Transverse colon (tissue), 4 donors: Measurements from ENCODE around the gene RCBTB1. TPM values are rescaled to one million over a fixed set of nuclear protein-coding genes. Genes with fewer than 3 reads are reported as not detected.
A peak's percentile ranks its signal among the peaks of the same experiment; 100 is the strongest.
"Not testable (repeated sequence)": the region's sequence is repeated elsewhere in the genome, so short reads cannot be mapped to it uniquely, and the experiment has no call there.

Experiments
- DNase-seq: peaks from one replicate; pipeline ENCODE4 v3.0.0-alpha.2; 2019
- H3K27ac ChIP-seq, 4 donors: fragments of 200-600 bp; sonication (generic); 2 replicates each; pipeline ENCODE4 v1.5.1; 2016 to 2018; ENCODE audit warnings: inconsistent platforms in 4 of 4
- H3K27me3 ChIP-seq: fragments of 200-600 bp; sonication (generic); 2 replicates; pipeline ENCODE4 v1.5.1; 2017; ENCODE audit warnings: inconsistent platforms
- H3K36me3 ChIP-seq, 4 donors: fragments of 200-600 bp; sonication (generic); 2 replicates each; pipeline ENCODE4 v1.5.1; 2017 to 2019; ENCODE audit warnings: inconsistent platforms in 4 of 4
- H3K4me1 ChIP-seq, 4 donors: fragments of 200-600 bp; sonication (generic); 2 replicates each; pipeline ENCODE4 v1.5.1; 2017 to 2020; ENCODE audit warnings: inconsistent platforms in 4 of 4
- H3K4me3 ChIP-seq, 4 donors: fragments of 200-600 bp; sonication (generic); 1 replicate in 1 of 4; 2 replicates in 3 of 4; pipeline versions ENCODE4 v1.5.1 to v1.6.1; 2017 to 2019; ENCODE audit warnings: inconsistent platforms in 4 of 4
- H3K9me3 ChIP-seq, 2 donors: fragments of 200-600 bp; sonication (generic); 2 replicates each; pipeline ENCODE4 v1.5.1; 2017 to 2019; ENCODE audit warnings: inconsistent platforms in 2 of 2
- CTCF ChIP-seq, 5 experiments: fragments of 200-600 bp in 3 of 5; fragments of 450-650 bp in 2 of 5; sonication (generic) in 3 of 5; IDR thresholded peaks; 1 replicate in 2 of 5; 2 replicates in 3 of 5; pipeline ENCODE4 v1.5.1; 2016 to 2017; ENCODE audit warnings: antibody characterized with exemption in 5 of 5, inconsistent platforms in 3 of 5, mild to moderate bottlenecking in 2 of 5, moderate library complexity in 1 of 5
- EP300 ChIP-seq: sonication (generic); formaldehyde crosslinking; IDR thresholded peaks from one replicate; pipeline ENCODE4 v1.6.1; 2017; ENCODE audit warnings: antibody characterized with exemption, low read depth
- POLR2A ChIP-seq: fragments of 450-650 bp; IDR thresholded peaks from one replicate; pipeline ENCODE4 v1.6.1; 2016; ENCODE audit warnings: antibody characterized with exemption, mild to moderate bottlenecking, moderate library complexity
- POLR2AphosphoS5 ChIP-seq, 3 donors: sonication (generic); formaldehyde crosslinking; IDR thresholded peaks; one replicate each; pipeline ENCODE4 v1.6.1; 2016; ENCODE audit warnings: antibody characterized with exemption in 3 of 3
- WGBS, 2 donors: methylation state at CpG; one replicate each; pipeline ENCODE4 v1.1.5; 2018; ENCODE audit warnings: low coverage in 1 of 2; 5-methylcytosine and 5-hydroxymethylcytosine counted together
- in situ Hi-C, 4 donors: fragments of 200-750 bp; cut with MboI; loops; one replicate each; pipeline versions ENCODE4 v1.15.0 to v1.15.1; 2017; ENCODE audit warnings: low sequenced_read_pairs in 3 of 4, low pct_ligation_motif_present in 1 of 4, low pct_unique_long_range_greater_than_20kb in 1 of 4
- intact Hi-C: fragments of 100-400 bp; cut with DNase I; formaldehyde crosslinking; loops from one replicate; pipeline ENCODE4 v1.15.1; 2023; ENCODE audit warnings: low total_unique reads
- total RNA-seq, 4 donors: library from RNA; depleted of rRNA; stranded (reverse); fragments of >200 nt; gene quantifications; one replicate each; pipeline ENCODE4 v1.1.0, GENCODE V29; 2016

Gene RCBTB1
- total RNA-seq, 4 donors from 2014 or later, result 4.9 to 10.4 (median 7.7) TPM

- Histone ChIP-seq H3K4me3 (no peak overlapping the region), H3K4me1 (peaks cover 0 to 13% (median 0%) of the 10 kb centered on the region in 4 donors), H3K9me3 (no peaks in the 10 kb centered on the region), H3K27ac (no peak overlapping the region), H3K27me3 (no peaks in the 10 kb centered on the region), H3K36me3 (no peaks in the 10 kb centered on the region)
- intact Hi-C loops, result loop anchor here (10.0 kb wide), 1 partner anchor 304 kb away; no protein-coding TSS in a partner anchor
- no peak for TF ChIP-seq POLR2A
- no peak for TF ChIP-seq POLR2AphosphoS5 (IDR thresholded peaks at IDR 0.05)
- no peak for TF ChIP-seq EP300
- no peak for TF ChIP-seq CTCF (IDR thresholded peaks at IDR 0.05)
- in situ Hi-C loops, result loop anchor here (5.0 to 25.0 kb wide), 4 partner anchors 304 to 321 kb away; no protein-coding TSS in a partner anchor
- DNase-seq, result no peak
- 71 to 74% methylated on average over 1 of the region's 1 CpG for WGBS, 2 donors
These were observed 23.4 kb upstream of the RCBTB1 start for GRCh38 chr13:49608651-49609331.

GRCh38 chr13:49607761-49608160, 22.4 kb upstream of the RCBTB1 start:
- no peaks in the 10 kb centered on the region for H3K9me3 ChIP-seq
- H3K4me3 ChIP-seq, result no peak overlapping the region
- intact Hi-C loops, result loop anchor here (10.0 kb wide), 1 partner anchor 303 kb away; no protein-coding TSS in a partner anchor
- no peaks in the 10 kb centered on the region for H3K36me3 ChIP-seq
- H3K27me3 ChIP-seq, result no peaks in the 10 kb centered on the region
- peaks cover 0 to 14% (median 0%) of the 10 kb centered on the region in 4 donors for H3K4me1 ChIP-seq
- in situ Hi-C loops, result loop anchor here (5.0 to 25.0 kb wide), 4 partner anchors 303 to 320 kb away; no protein-coding TSS in a partner anchor
- no peak for DNase-seq
- TF ChIP-seq POLR2A (no peak), EP300 (no peak), CTCF (IDR thresholded peaks at IDR 0.05) (no peak), POLR2AphosphoS5 (IDR thresholded peaks at IDR 0.05) (no peak)
- no peak overlapping the region for H3K27ac ChIP-seq
- WGBS, 2 donors, result 54 to 57% methylated on average over 5 of the region's 5 CpGs

GRCh38 chr13:49606747-49607648, 21.6 kb upstream of the RCBTB1 start:
- Histone ChIP-seq H3K9me3 (no peaks in the 10 kb centered on the region), H3K4me1 (peaks cover 0 to 14% (median 0%) of the 10 kb centered on the region in 4 donors), H3K4me3 (peak overlapping the region in 3 of 4 donors; percentile 13 to 43 (median 19)), H3K36me3 (no peaks in the 10 kb centered on the region), H3K27me3 (no peaks in the 10 kb centered on the region), H3K27ac (no peak overlapping the region)
- DNase-seq, result peak; percentile 88
- intact Hi-C loops (loop anchor here (10.0 kb wide), 1 partner anchor 302 kb away; no protein-coding TSS in a partner anchor), in situ Hi-C loops (loop anchor here (5.0 to 25.0 kb wide), 4 partner anchors 302 to 320 kb away; no protein-coding TSS in a partner anchor)
- TF ChIP-seq POLR2A (no peak), CTCF (IDR thresholded peaks at IDR 0.05) (peak; percentile 64 to 82 (median 68)), POLR2AphosphoS5 (IDR thresholded peaks at IDR 0.05) (no peak), EP300 (no peak)
- WGBS, 2 donors, result 26 to 32% methylated on average over 15 of the region's 15 CpGs

- intact Hi-C loops (loop anchor here (10.0 kb wide), 1 partner anchor 300 kb away; no protein-coding TSS in a partner anchor), in situ Hi-C loops (loop anchor here in 3 of 4 donors (10.0 to 25.0 kb wide), 3 partner anchors 300 to 317 kb away; no protein-coding TSS in a partner anchor)
- H3K4me3 ChIP-seq, result no peak overlapping the region
- TF ChIP-seq CTCF (IDR thresholded peaks at IDR 0.05) (no peak), EP300 (no peak), POLR2A (no peak), POLR2AphosphoS5 (IDR thresholded peaks at IDR 0.05) (no peak)
- 17 to 40% methylated on average over 1 to 5 of the region's 5 CpGs for WGBS, 2 donors
- no peak for DNase-seq
- no peak overlapping the region for H3K27ac ChIP-seq
- peaks cover 0 to 14% (median 0%) of the 10 kb centered on the region in 4 donors for H3K4me1 ChIP-seq
- no peaks in the 10 kb centered on the region for H3K27me3 ChIP-seq
- no peaks in the 10 kb centered on the region for H3K36me3 ChIP-seq
- H3K9me3 ChIP-seq, result no peaks in the 10 kb centered on the region
These were observed 19.2 kb upstream of the RCBTB1 start for GRCh38 chr13:49604570-49604969.

- H3K4me3 ChIP-seq, H3K9me3 ChIP-seq, H3K27me3 ChIP-seq, H3K36me3 ChIP-seq, H3K27ac ChIP-seq, DNase-seq: not testable (repeated sequence)
- WGBS, 2 donors, result 93% methylated on average over 3 to 7 of the region's 7 CpGs
- peaks cover 0 to 14% (median 0%) of the 10 kb centered on the region in 4 donors for H3K4me1 ChIP-seq
- in situ Hi-C loops (loop anchor here in 3 of 4 donors (10.0 to 25.0 kb wide), 3 partner anchors 298 to 315 kb away; no protein-coding TSS in a partner anchor), intact Hi-C loops (loop anchor here (10.0 kb wide), 1 partner anchor 298 kb away; no protein-coding TSS in a partner anchor)
These were observed 17.3 kb upstream of the RCBTB1 start for GRCh38 chr13:49602615-49603014.
